Spinal cord (tissue), 10 donors: ENCODE data around the gene FAM219A. TPM values are rescaled to one million over a fixed set of nuclear protein-coding genes. Genes with fewer than 3 reads are reported as not detected.
A peak's percentile ranks its signal among the peaks of the same experiment; 100 is the strongest.

ENCODE experiments used
- DNase-seq, 6 donors: peaks; one replicate each; pipeline versions ENCODE4 v3.0.0 to v3.0.0-alpha.2; 2013 to 2015; ENCODE audit warnings: low spot score in 6 of 6, low read depth in 4 of 6
- H3K27ac ChIP-seq: one replicate; pipeline ENCODE4 v1.5.1; 2013; ENCODE audit warnings: low read depth, low read length, control low read depth
- H3K27me3 ChIP-seq: one replicate; pipeline ENCODE4 v1.6.1; 2013; ENCODE audit warnings: low read length; ENCODE audit not compliant: control insufficient read depth, insufficient read depth
- H3K36me3 ChIP-seq: one replicate; pipeline ENCODE4 v1.6.1; 2013; ENCODE audit warnings: low read length; ENCODE audit not compliant: control insufficient read depth, insufficient read depth
- H3K4me1 ChIP-seq: one replicate; pipeline ENCODE4 v1.6.1; 2013; ENCODE audit warnings: low read length; ENCODE audit not compliant: control insufficient read depth, insufficient read depth
- H3K4me3 ChIP-seq: one replicate; pipeline ENCODE4 v1.5.1; 2013; ENCODE audit warnings: low read depth, low read length, control low read depth
- H3K9me3 ChIP-seq: one replicate; pipeline ENCODE4 v1.6.1; 2013; ENCODE audit warnings: low read length; ENCODE audit not compliant: control insufficient read depth, insufficient read depth
- WGBS: methylation state at CpG from one replicate; pipeline ENCODE4 v1.1.5; 2013; ENCODE audit warnings: missing lambda C conversion rate; ENCODE audit not compliant: insufficient coverage; 5-methylcytosine and 5-hydroxymethylcytosine counted together
- polyA plus RNA-seq, 2 donors: library from polyadenylated mRNA; unstranded; fragments of 120-200 nt; gene quantifications; one replicate each; pipeline ENCODE4 v1.2.1, GENCODE V29; 2013; ENCODE audit not compliant: insufficient read length in 2 of 2
- total RNA-seq, 2 donors: library from RNA; depleted of rRNA in 1 of 2; stranded (reverse); fragments of 120-200 nt in 1 of 2; fragments of >200 nt in 1 of 2; gene quantifications; one replicate each; pipeline versions ENCODE4 v1.2.3 to v1.2.4, GENCODE V29; 2013 to 2014
- donor health status: healthy.

Gene FAM219A
- total and polyA plus RNA-seq, 4 donors = 18.1 to 83.9 (median 51.2) TPM

DNA sequence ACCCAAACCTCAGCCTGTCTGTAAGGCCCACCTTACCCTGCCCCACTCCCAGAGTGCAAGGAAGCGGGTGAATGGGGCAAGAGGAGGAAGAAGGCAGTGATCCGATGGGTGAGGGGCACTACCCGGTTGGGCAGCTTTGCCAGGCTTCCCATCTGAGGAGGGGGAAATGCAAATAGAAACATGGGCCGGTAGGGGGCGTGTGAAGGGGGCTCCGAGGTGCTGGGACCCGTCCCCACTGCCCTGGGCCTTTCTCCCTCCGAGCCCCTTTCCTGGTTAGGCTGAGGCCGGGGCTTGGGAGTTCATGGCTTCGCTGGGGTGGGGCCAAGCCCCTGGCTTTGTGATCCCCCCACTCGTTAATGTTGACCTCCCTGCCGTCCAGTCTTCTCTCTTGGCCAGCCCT is 58.1 kb downstream of the FAM219A start:
- WGBS = 50% methylated on average over 9 of the region's 12 CpGs
- no peak overlapping the region for H3K4me3 ChIP-seq
- H3K36me3 ChIP-seq = peaks cover 72% of the 10 kb centered on the region
- no peak for DNase-seq
- H3K27me3 ChIP-seq = no peaks in the 10 kb centered on the region
- H3K4me1 ChIP-seq = no peaks in the 10 kb centered on the region
- H3K27ac ChIP-seq = no peak overlapping the region
- H3K9me3 ChIP-seq = no peaks in the 10 kb centered on the region

DNA sequence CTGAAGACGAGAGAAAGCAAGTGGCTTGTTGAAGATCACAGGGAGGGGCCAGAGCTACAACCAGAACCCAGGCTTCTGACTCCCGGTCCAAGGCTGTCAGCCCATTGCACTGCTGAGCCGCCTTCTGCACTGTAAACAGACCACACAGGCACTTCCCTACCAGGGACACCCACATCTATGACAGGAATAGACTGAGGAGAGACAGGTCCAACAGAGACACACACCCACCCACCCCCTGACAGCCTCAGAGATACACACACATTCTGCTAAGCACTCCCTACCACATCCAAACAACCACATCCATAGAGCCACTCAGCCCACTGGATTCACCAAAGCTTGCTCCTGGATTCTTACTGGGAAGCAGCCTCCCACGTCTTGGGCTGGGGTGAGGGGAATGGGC is 58.6 kb downstream of the FAM219A start:
- DNase-seq = no peak
- Histone ChIP-seq H3K4me3 (no peak overlapping the region), H3K9me3 (no peaks in the 10 kb centered on the region), H3K36me3 (peaks cover 67% of the 10 kb centered on the region), H3K27me3 (no peaks in the 10 kb centered on the region), H3K4me1 (no peaks in the 10 kb centered on the region), H3K27ac (no peak overlapping the region)
- WGBS = 84% methylated on average over 3 of the region's 4 CpGs

- H3K36me3 ChIP-seq = peaks cover 63% of the 10 kb centered on the region
- no peak overlapping the region for H3K27ac ChIP-seq
- no peaks in the 10 kb centered on the region for H3K4me1 ChIP-seq
- WGBS = no CpG with 5 or more reads among the region's 1 CpG
- H3K27me3 ChIP-seq = no peaks in the 10 kb centered on the region
- no peak overlapping the region for H3K4me3 ChIP-seq
- DNase-seq = no peak
- no peaks in the 10 kb centered on the region for H3K9me3 ChIP-seq
Observed at GRCh38 chr9:34398875-34399274, 59.5 kb downstream of the FAM219A start.

- no peaks in the 10 kb centered on the region for H3K4me1 ChIP-seq
- H3K9me3 ChIP-seq = no peaks in the 10 kb centered on the region
- H3K27me3 ChIP-seq = no peaks in the 10 kb centered on the region
- WGBS = 78% methylated on average over 4 of the region's 7 CpGs
- no peak overlapping the region for H3K27ac ChIP-seq
- peaks cover 43% of the 10 kb centered on the region for H3K36me3 ChIP-seq
- no peak for DNase-seq
- no peak overlapping the region for H3K4me3 ChIP-seq
Observed at GRCh38 chr9:34396276-34397214, 61.8 kb downstream of the FAM219A start.

GRCh38 chr9:34392511-34392910 is 65.9 kb downstream of the FAM219A start:
- H3K36me3 ChIP-seq = peaks cover 4% of the 10 kb centered on the region
- H3K4me3 ChIP-seq = no peak overlapping the region
- H3K9me3 ChIP-seq = no peaks in the 10 kb centered on the region
- WGBS = no CpG with 5 or more reads among the region's 1 CpG
- H3K27me3 ChIP-seq = no peaks in the 10 kb centered on the region
- no peak for DNase-seq
- H3K27ac ChIP-seq = no peak overlapping the region
- no peaks in the 10 kb centered on the region for H3K4me1 ChIP-seq

- H3K9me3 ChIP-seq = no peaks in the 10 kb centered on the region
- H3K27ac ChIP-seq = no peak overlapping the region
- H3K27me3 ChIP-seq = no peaks in the 10 kb centered on the region
- no CpG with 5 or more reads among the region's 4 CpGs for WGBS
- peaks cover 2% of the 10 kb centered on the region for H3K4me1 ChIP-seq
- H3K4me3 ChIP-seq = no peak overlapping the region
- H3K36me3 ChIP-seq = no peaks in the 10 kb centered on the region
- DNase-seq = no peak
Observed at GRCh38 chr9:34387239-34387638, 71.1 kb downstream of the FAM219A start.

GRCh38 chr9:34386656-34387055 is 71.7 kb downstream of the FAM219A start:
- Histone ChIP-seq H3K36me3 (no peaks in the 10 kb centered on the region), H3K9me3 (no peaks in the 10 kb centered on the region), H3K27ac (no peak overlapping the region), H3K4me3 (no peak overlapping the region), H3K27me3 (no peaks in the 10 kb centered on the region), H3K4me1 (peaks cover 8% of the 10 kb centered on the region)
- no peak for DNase-seq
- 93% methylated on average over 2 of the region's 3 CpGs for whole genome bisulfite sequencing

DNA sequence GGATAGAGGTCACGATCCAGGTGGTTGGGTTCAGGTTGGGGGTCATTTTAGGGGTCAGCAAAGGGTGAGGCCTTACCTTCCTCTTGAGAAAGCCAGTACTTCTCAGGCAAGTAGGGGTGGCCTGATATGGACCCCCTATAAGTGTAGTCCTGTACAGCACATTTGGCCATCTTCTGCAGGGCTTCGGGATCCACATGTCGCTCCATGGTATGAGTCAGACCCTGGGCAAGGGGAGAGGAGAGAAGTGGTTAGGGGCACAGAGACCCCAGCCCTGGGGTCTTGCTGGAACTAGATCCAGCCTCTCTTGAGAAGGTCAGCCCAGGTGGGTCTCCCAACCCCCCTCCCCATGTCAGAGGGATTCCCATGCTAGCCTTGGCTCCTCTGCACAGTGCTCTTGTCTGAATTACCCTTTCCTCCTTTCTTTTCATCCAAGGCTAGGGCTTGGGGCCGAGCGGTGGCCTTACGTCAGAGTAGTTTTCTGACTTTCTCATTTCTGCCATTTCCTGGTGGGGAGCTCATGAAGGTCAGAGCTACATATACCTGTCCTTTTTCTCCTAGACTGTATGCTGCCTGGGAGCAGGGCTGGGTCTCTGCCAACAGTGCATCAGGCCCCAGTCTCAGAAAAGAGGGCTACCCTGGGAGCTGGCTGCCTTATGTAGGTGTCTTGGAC is 72.7 kb downstream of the FAM219A start:
- no peaks in the 10 kb centered on the region for H3K36me3 ChIP-seq
- H3K9me3 ChIP-seq = no peaks in the 10 kb centered on the region
- H3K4me3 ChIP-seq = no peak overlapping the region
- H3K4me1 ChIP-seq = peaks cover 18% of the 10 kb centered on the region
- peaks cover 6% of the 10 kb centered on the region for H3K27me3 ChIP-seq
- 83% methylated on average over 6 of the region's 6 CpGs for WGBS
- no peak overlapping the region for H3K27ac ChIP-seq
- no peak for DNase-seq

- H3K27ac ChIP-seq = no peak overlapping the region
- no peaks in the 10 kb centered on the region for H3K36me3 ChIP-seq
- DNase-seq = peak in 1 of 6 donors; percentile 27
- H3K27me3 ChIP-seq = peaks cover 13% of the 10 kb centered on the region
- H3K9me3 ChIP-seq = no peaks in the 10 kb centered on the region
- no peak overlapping the region for H3K4me3 ChIP-seq
- 94% methylated on average over 2 of the region's 7 CpGs for WGBS
- peaks cover 29% of the 10 kb centered on the region for H3K4me1 ChIP-seq
Observed at GRCh38 chr9:34384368-34385165, 73.8 kb downstream of the FAM219A start.
